Measurements from ENCODE around the gene AVPR2. TPM values are rescaled to one million over a fixed set of nuclear protein-coding genes. Genes with fewer than 3 reads are reported as not detected.

The AVPR2 gene
- polyA plus RNA-seq, 2 of the 4 experiments (the other 2 are of a cell fraction) = not detected

DNA sequence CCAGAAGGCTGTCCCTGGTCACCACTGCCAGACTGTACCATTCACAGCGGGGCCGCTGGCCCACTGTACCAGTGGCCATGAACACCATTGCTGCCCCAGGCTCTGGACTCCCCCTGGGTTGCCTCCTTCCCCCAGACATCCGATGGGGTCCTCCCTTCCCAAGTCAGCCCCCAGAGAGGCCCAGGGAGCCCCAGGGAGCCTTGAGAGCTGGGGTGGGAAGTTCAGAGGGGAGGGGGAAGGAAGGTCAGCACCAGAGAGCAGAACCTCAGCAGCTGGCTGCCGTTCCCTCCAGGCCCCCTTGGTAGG lies 22.0 kb downstream of the AVPR2 start:
- CTCF ChIA-PET = interaction anchor here (25.1 kb wide), 1 partner anchor 19 kb away, joined by 363 read pairs; the partner anchor contains the start of gene RENBP
- FAIRE-seq (no peak), ATAC-seq (no peak)

DNA sequence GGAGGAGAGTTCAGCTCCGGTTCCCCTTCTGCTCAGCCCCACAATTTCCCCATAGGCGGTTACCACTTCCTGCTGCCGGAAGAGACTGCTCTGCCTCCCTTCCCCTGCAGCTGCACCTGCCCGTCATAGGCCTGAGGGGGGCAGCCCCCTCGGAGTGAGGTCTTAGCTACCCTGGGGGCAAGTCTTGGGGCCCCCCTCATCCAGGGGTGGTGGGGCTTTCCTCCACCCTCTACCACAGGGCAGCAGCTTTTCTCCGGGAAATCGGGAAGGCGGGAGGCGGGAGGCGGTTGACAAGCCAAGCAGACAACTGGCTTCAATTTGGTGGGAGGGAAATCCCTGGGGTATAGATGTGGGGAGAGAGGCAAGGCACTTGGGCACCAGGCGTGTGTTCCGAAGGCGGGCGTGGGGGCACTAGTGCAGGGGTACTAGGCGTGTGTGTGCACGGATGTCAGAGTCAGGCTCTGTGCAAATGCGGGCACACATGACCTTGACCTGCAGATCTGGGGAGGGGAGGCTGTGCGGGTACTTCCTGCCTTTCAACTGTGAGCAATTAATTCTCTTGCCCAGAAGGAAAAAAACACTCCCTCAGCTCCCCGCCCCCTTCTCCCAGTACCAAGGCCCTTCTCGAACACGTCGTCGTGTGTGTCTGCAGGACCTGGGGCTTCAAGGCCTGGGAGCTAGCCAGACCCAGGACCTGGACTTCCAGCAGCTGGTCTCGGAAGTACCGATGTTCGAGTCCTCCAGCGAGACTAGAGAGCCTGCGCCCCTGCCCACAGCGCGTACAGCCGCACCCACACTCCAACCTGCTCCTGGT lies 22.6 kb downstream of the AVPR2 start:
- POLR2A ChIA-PET = interaction anchor here (1.0 to 1.4 kb wide), 4 partner anchors 20 to 133 kb away, joined by 4 read pairs; partner anchors contain the start of genes IDH3G and SSR4
- Histone ChIP-seq H3K27ac (peak overlapping the region; percentile 96 to 99), H3K4me1 (peaks cover 14% of the 10 kb centered on the region), H3K4me2 (peak overlapping the region; percentile 93), H3K9me3 (no peaks in the 10 kb centered on the region), H3K4me3 (peak overlapping the region; percentile 84)
- 75% methylated on average over 17 of the region's 31 CpGs for WGBS (ENCODE audit: missing lambda C conversion rate)
- TF ChIP-seq EP300 (IDR thresholded peaks at IDR 0.05) = no peak
- TF ChIP-seq POLR2A (IDR thresholded peaks at IDR 0.05; ENCODE audit: low read length) = peak; percentile 15; the same call in 1 of the 2 replicates
- FAIRE-seq = no peak
- ATAC-seq = no peak
- CTCF ChIA-PET = interaction anchor here (0.9 to 25.1 kb wide), 4 partner anchors 18 to 985 kb away, joined by 4 to 363 read pairs (median 5); partner anchors contain the start of gene RENBP
- DNase-seq (ENCODE audit: low read depth in 1 of 2, low spot score in 1 of 2) = peak in 1 of 2 experiments; percentile 45

More for the DNA sequence above, 22.0 kb downstream of the AVPR2 start:
- H3K27ac ChIP-seq = peak overlapping the region in 1 of 2 experiments; percentile 96; a peak in 2 of 6 replicates
- no peak overlapping the region for H3K4me2 ChIP-seq
- WGBS (ENCODE audit: missing lambda C conversion rate) = 80% methylated on average over 1 of the region's 4 CpGs
- no peak for DNase-seq (ENCODE audit: low read depth in 1 of 2, low spot score in 1 of 2)
- H3K4me1 ChIP-seq = peaks cover 14% of the 10 kb centered on the region
- POLR2A ChIA-PET = interaction anchor here (1.3 to 1.4 kb wide), 2 partner anchors 26 to 132 kb away, joined by 4 read pairs; partner anchors contain the start of genes IDH3G and SSR4
- H3K4me3 ChIP-seq = no peak overlapping the region
- TF ChIP-seq RAD21 (conservative IDR thresholded peaks at IDR 0.05 in 1 of 2, IDR thresholded peaks at IDR 0.05 in 1 of 2) (no peak), FOXS1 (CRISPR knock-in tag; IDR thresholded peaks at IDR 0.05) (no peak), EP300 (IDR thresholded peaks at IDR 0.05) (no peak), REST (IDR thresholded peaks at IDR 0.05) (no peak), NFE2L2 (conservative IDR thresholded peaks at IDR 0.05; ENCODE audit: low read length) (no peak), EHF (CRISPR knock-in tag; IDR thresholded peaks at IDR 0.05) (no peak), CBX8 (IDR thresholded peaks at IDR 0.05) (no peak), TFCP2L1 (CRISPR knock-in tag; IDR thresholded peaks at IDR 0.05) (no peak), BHLHE40 (IDR thresholded peaks at IDR 0.05; ENCODE audit: low read depth, low read length) (no peak), HOXB5 (CRISPR knock-in tag; IDR thresholded peaks at IDR 0.05) (no peak), POLR2AphosphoS2 (conservative IDR thresholded peaks at IDR 0.05; ENCODE audit: low read length) (no peak), RCOR1 (IDR thresholded peaks at IDR 0.05; ENCODE audit: low read depth, low read length) (no peak), HOXB13 (CRISPR knock-in tag; IDR thresholded peaks at IDR 0.05; ENCODE audit: low read depth) (no peak), EHMT2 (IDR thresholded peaks at IDR 0.05; ENCODE audit: low read depth) (no peak), POLR2A (IDR thresholded peaks at IDR 0.05; ENCODE audit: low read length) (no peak), PHF8 (IDR thresholded peaks at IDR 0.05; ENCODE audit: borderline replicate concordance, low read depth) (no peak), CHD4 (IDR thresholded peaks at IDR 0.05; ENCODE audit: borderline replicate concordance) (no peak), RFX5 (IDR thresholded peaks at IDR 0.05) (no peak), ESRRA (IDR thresholded peaks at IDR 0.05; ENCODE audit: borderline replicate concordance, low read length) (no peak)
- TF ChIP-seq, protein P1, sequence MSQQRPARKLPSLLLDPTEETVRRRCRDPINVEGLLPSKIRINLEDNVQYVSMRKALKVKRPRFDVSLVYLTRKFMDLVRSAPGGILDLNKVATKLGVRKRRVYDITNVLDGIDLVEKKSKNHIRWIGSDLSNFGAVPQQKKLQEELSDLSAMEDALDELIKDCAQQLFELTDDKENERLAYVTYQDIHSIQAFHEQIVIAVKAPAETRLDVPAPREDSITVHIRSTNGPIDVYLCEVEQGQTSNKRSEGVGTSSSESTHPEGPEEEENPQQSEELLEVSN (IDR thresholded peaks at IDR 0.05; ENCODE audit: borderline replicate concordance, low read depth) = no peak
- H3K9me3 ChIP-seq = no peaks in the 10 kb centered on the region
